ENCODE measurements around the gene TMEM214. TPM values are rescaled to one million over a fixed set of nuclear protein-coding genes. Genes with fewer than 3 reads are reported as not detected.
"Not testable (repeated sequence)": the region's sequence is repeated elsewhere in the genome, so short reads cannot be mapped to it uniquely, and the experiment has no call there.

The TMEM214 gene
- total and polyA plus RNA-seq, 4 experiments from 2014 or later: 25.6 to 99.8 (median 65.9) TPM

DNA sequence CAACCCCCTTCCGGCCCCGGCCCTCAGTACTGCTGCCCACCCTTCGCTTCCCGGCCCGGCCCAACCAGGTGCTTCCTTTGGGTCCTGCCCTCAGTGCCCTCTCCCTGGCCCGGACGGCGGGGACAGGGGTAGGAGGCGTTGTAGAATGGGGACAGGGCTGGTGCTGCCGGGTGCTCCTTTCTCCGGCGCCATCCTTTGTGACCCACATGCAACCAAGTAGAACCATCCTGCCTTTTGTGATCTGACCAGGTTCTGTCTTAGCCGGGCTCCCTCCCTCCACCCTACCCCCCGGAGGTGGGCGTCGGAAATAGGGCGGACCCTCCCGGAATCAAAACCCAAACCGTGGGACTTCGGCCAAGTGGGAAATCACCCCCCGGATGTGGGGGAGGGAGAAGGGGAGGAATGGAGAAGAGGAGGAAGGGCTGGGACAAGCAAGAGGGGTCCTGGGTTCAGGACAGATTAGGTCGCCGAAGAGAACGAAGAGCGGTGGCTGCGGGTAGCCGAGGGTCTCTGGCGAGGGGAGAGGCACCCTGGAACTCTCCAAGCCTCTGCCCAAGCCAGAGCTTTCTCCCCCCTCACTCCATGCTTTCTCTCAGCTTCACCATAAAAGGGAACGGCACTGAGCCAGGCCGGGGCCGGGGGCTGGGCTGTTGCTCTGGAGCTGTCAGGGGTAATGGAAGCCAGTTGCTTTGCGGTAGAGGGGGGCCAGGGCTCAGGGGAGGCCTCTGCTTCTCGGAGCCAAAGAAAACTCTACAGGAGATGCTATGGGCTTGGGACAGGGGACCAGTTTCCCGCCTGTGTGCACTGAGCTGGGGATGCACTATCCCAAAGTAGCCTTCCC lies 39.4 kb downstream of the TMEM214 start:
- peaks cover 19 to 35% of the 10 kb centered on the region in 2 donors for H3K36me3 Mint-ChIP-seq
- H3K27me3 ChIP-seq (ENCODE audit: insufficient read depth, low read length): no peaks in the 10 kb centered on the region
- H3K27me3 Mint-ChIP-seq: no peaks in the 10 kb centered on the region
- no peaks in the 10 kb centered on the region for H3K9me3 Mint-ChIP-seq
- POLR2A ChIA-PET (ENCODE audit: partially characterized antibody): interaction anchor here (0.6 to 18.9 kb wide), 16 partner anchors 8 to 337 kb away, joined by 3 to 402 read pairs (median 4); partner anchors contain the start of genes AGBL5, ATRAID, KHK and PPM1G
- peak overlapping the region; percentile 95 for H3K27ac ChIP-seq (ENCODE audit: low read depth, low read length)
- H3K4me3 ChIP-seq (ENCODE audit: low read length in 2 of 2): peak overlapping the region; percentile 38 to 97
- H3K9me3 ChIP-seq (ENCODE audit: control insufficient read depth in 1 of 2, low read length in 2 of 2): no peaks in the 10 kb centered on the region
- H3K36me3 ChIP-seq (ENCODE audit: insufficient read depth, low read length): peaks cover 26% of the 10 kb centered on the region
- intact Hi-C loops (cut with micrococcal nuclease): loop anchor here (1.0 to 2.0 kb wide), 4 partner anchors 9 to 39 kb away; partner anchors contain the start of genes AGBL5, KHK and TMEM214
- peaks cover 62% of the 10 kb centered on the region for H3K4me1 ChIP-seq (ENCODE audit: insufficient read depth, low read length)
- H3K4me1 Mint-ChIP-seq: peaks cover 46 to 87% (median 69%) of the 10 kb centered on the region in 4 donors
- peak overlapping the region; percentile 67 to 83 (median 80) for H3K4me3 Mint-ChIP-seq
- peak overlapping the region; percentile 72 to 90 (median 85) for H3K27ac Mint-ChIP-seq
- CTCF ChIA-PET (ENCODE audit: partially characterized antibody): interaction anchor here (1.0 to 5.7 kb wide), 4 partner anchors 12 to 297 kb away, joined by 3 to 46 read pairs (median 9); partner anchors contain the start of genes AGBL5 and KHK
- peak in 1 of 5 donors; percentile 10 for DNase-seq

DNA sequence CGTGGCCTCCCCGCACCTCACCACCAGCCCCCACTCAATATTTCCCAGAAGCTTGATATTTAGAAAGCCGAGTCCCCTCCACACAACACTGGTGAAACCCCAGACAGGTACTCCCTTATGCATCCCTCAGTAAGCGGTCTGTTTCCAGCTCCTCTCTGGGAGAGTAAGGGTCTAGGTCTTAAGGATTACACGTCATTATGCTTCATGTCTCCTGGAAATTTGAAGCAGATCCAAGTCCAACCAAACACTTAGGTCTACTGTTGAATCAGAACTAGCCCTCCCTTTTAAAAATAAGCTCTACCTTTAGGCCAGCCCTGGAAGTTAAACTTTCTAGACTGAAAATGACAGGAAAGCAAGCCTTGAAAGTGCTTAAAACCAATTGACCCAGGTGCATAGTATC lies 40.2 kb downstream of the TMEM214 start:
- CTCF ChIA-PET (ENCODE audit: partially characterized antibody): interaction anchor here (2.8 to 5.7 kb wide), 2 partner anchors 12 to 21 kb away, joined by 14 to 46 read pairs; partner anchors contain the start of genes AGBL5 and KHK
- peaks cover 62% of the 10 kb centered on the region for H3K4me1 ChIP-seq (ENCODE audit: insufficient read depth, low read length)
- H3K4me3 ChIP-seq (ENCODE audit: low read length in 2 of 2): no peak overlapping the region
- Mint-ChIP-seq H3K36me3 (peaks cover 14 to 27% of the 10 kb centered on the region in 2 donors), H3K9me3 (no peaks in the 10 kb centered on the region), H3K27ac (peak overlapping the region; percentile 72 to 90 (median 80)), H3K27me3 (peaks cover 0 to 1% of the 10 kb centered on the region in 2 donors), H3K4me3 (peak overlapping the region; percentile 66 to 82 (median 80)), H3K4me1 (peaks cover 47 to 80% (median 64%) of the 10 kb centered on the region in 4 donors)
- POLR2A ChIA-PET (ENCODE audit: partially characterized antibody): interaction anchor here (0.6 to 18.9 kb wide), 5 partner anchors 9 to 61 kb away, joined by 3 to 402 read pairs (median 5); partner anchors contain the start of genes AGBL5, KHK and PREB
- no peaks in the 10 kb centered on the region for H3K27me3 ChIP-seq (ENCODE audit: insufficient read depth, low read length)
- intact Hi-C loops (cut with micrococcal nuclease): no loop called here
- peaks cover 20% of the 10 kb centered on the region for H3K36me3 ChIP-seq (ENCODE audit: insufficient read depth, low read length)
- H3K9me3 ChIP-seq (ENCODE audit: control insufficient read depth in 1 of 2, low read length in 2 of 2): no peaks in the 10 kb centered on the region
- DNase-seq: no peak
- H3K27ac ChIP-seq (ENCODE audit: low read depth, low read length): peak overlapping the region; percentile 95

DNA sequence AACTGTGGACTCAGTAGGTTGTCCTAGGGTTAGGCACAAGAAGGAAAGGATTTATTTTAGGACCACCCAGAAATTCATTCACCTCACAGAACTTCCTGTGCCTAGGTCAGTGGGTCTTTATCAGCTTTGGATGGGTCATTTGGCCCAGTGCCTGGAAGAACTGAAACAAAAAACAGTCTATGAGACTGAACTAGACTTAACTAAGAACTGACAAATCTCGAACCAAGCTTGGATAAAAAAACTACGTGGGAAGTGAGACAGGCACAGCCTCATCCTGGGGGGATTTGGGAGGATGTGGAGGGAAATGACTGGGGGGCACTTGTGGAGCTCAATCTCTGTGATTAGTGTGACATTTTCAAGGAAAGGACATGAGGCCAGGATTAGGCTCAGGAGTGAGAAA lies 41.0 kb downstream of the TMEM214 start:
- no peaks in the 10 kb centered on the region for H3K27me3 ChIP-seq (ENCODE audit: insufficient read depth, low read length)
- H3K27ac Mint-ChIP-seq: peak overlapping the region; percentile 6 to 89 (median 72)
- H3K36me3 ChIP-seq (ENCODE audit: insufficient read depth, low read length): peaks cover 11% of the 10 kb centered on the region
- POLR2A ChIA-PET (ENCODE audit: partially characterized antibody): interaction anchor here (1.0 to 18.9 kb wide), 4 partner anchors 10 to 60 kb away, joined by 3 to 402 read pairs (median 96); partner anchors contain the start of genes AGBL5, KHK and PREB
- H3K27ac ChIP-seq (ENCODE audit: low read depth, low read length): no peak overlapping the region
- H3K4me3 Mint-ChIP-seq: peak overlapping the region in 5 of 8 donors; percentile 11 to 67 (median 49)
- peaks cover 0 to 2% of the 10 kb centered on the region in 2 donors for H3K27me3 Mint-ChIP-seq
- no peaks in the 10 kb centered on the region for H3K9me3 ChIP-seq (ENCODE audit: control insufficient read depth in 1 of 2, low read length in 2 of 2)
- H3K36me3 Mint-ChIP-seq: peaks cover 10 to 19% of the 10 kb centered on the region in 2 donors
- DNase-seq: no peak
- no peaks in the 10 kb centered on the region for H3K9me3 Mint-ChIP-seq
- CTCF ChIA-PET (ENCODE audit: partially characterized antibody): interaction anchor here (5.7 kb wide), 1 partner anchor 11 kb away, joined by 46 read pairs; the partner anchor contains the start of gene KHK
- H3K4me3 ChIP-seq (ENCODE audit: low read length in 2 of 2): no peak overlapping the region
- peaks cover 44 to 71% (median 58%) of the 10 kb centered on the region in 4 donors for H3K4me1 Mint-ChIP-seq
- intact Hi-C loops (cut with micrococcal nuclease): no loop called here
- H3K4me1 ChIP-seq (ENCODE audit: insufficient read depth, low read length): peaks cover 60% of the 10 kb centered on the region

DNA sequence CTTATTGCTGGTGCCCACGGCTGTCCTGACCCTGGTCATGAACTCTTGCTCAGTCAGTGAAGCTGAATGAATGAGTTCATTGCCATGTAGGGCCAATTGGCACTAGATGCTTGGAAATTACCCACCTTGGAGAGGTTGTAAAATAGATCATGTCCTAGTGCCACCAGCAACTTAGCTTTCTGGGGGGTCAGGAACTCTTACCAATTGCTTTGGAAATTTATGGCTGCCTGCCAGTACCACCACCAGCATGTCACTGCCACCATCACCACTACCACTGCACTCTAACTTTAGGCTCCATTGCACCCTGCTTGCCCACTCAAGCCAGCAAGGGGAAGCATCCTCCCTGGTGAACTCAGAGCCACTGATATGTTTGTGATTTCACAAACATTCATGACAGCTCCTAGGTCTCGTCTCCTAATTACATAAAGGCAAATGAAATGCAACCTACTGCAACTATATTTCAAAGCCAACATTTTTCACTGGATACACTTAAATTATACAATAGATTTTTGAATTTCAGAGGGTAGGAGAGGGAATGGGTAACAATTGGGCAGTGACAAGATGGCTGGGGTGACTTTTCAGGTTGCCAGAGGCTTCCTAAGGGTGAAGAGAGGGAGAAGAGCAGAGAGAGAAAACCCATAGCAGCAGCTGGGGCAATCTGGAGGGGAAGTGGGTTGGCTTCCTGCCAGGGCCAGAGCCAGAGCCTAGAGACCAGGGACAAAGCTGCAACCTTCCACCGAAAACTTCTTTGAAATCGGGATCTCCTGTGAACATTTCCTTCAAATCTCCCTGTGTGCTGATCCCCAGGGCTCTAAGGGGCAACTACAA lies 42.2 kb downstream of the TMEM214 start:
- Histone ChIP-seq H3K4me1 (ENCODE audit: insufficient read depth, low read length) (peaks cover 48% of the 10 kb centered on the region), H3K36me3 (ENCODE audit: insufficient read depth, low read length) (no peaks in the 10 kb centered on the region), H3K9me3 (ENCODE audit: control insufficient read depth in 1 of 2, low read length in 2 of 2) (no peaks in the 10 kb centered on the region), H3K27ac (ENCODE audit: low read depth, low read length) (peak overlapping the region; percentile 1), H3K27me3 (ENCODE audit: insufficient read depth, low read length) (no peaks in the 10 kb centered on the region), H3K4me3 (ENCODE audit: low read length in 2 of 2) (no peak overlapping the region)
- intact Hi-C loops (cut with micrococcal nuclease): no loop called here
- Mint-ChIP-seq H3K36me3 (peaks cover 0 to 8% of the 10 kb centered on the region in 2 donors), H3K9me3 (no peaks in the 10 kb centered on the region), H3K4me1 (peaks cover 33 to 59% (median 47%) of the 10 kb centered on the region in 4 donors), H3K4me3 (peak overlapping the region; percentile 7 to 75 (median 64)), H3K27ac (peak overlapping the region; percentile 58 to 93 (median 75)), H3K27me3 (peaks cover 0 to 2% of the 10 kb centered on the region in 2 donors)
- DNase-seq: peak; percentile 60 to 64 (median 62)
- CTCF ChIA-PET (ENCODE audit: partially characterized antibody): interaction anchor here (1.4 to 5.7 kb wide), 2 partner anchors 10 to 24 kb away, joined by 5 to 46 read pairs; partner anchors contain the start of gene KHK
- POLR2A ChIA-PET (ENCODE audit: partially characterized antibody): interaction anchor here (1.3 to 18.9 kb wide), 3 partner anchors 9 to 38 kb away, joined by 3 to 402 read pairs (median 187); partner anchors contain the start of genes AGBL5 and KHK

DNA sequence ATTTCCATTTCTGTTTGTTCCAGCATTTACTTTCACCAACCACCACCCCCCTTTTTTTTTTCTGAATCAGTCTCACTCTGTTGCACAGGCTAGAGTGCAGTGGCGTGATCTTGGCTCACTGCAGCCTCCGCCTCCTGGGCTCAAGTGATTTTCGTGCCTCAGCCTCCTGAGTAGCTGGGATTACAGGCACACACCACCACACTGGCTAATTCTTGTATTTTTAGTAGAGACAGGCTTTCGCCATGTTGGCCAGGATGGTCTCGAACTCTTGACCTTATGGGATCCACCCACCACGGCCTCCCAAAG lies 42.8 kb downstream of the TMEM214 start:
- H3K27me3 ChIP-seq (ENCODE audit: insufficient read depth, low read length); intact Hi-C loops (cut with micrococcal nuclease); H3K36me3 ChIP-seq (ENCODE audit: insufficient read depth, low read length); H3K9me3 Mint-ChIP-seq; DNase-seq; H3K9me3 ChIP-seq (ENCODE audit: control insufficient read depth in 1 of 2, low read length in 2 of 2); H3K36me3 Mint-ChIP-seq; H3K27me3 Mint-ChIP-seq; H3K4me3 ChIP-seq (ENCODE audit: low read length in 2 of 2): not testable (repeated sequence)
- Histone ChIP-seq H3K27ac (ENCODE audit: low read depth, low read length) (peak overlapping the region; percentile 1), H3K4me1 (ENCODE audit: insufficient read depth, low read length) (peaks cover 44% of the 10 kb centered on the region)
- Mint-ChIP-seq H3K4me1 (peaks cover 34 to 57% (median 44%) of the 10 kb centered on the region in 4 donors), H3K4me3 (peak overlapping the region; percentile 7 to 75 (median 64)), H3K27ac (peak overlapping the region; percentile 58 to 93 (median 75))
- ChIA-PET POLR2A (ENCODE audit: partially characterized antibody) (interaction anchor here (1.3 to 18.9 kb wide), 3 partner anchors 8 to 39 kb away, joined by 3 to 402 read pairs (median 187); partner anchors contain the start of genes AGBL5 and KHK), CTCF (ENCODE audit: partially characterized antibody) (interaction anchor here (1.4 to 5.7 kb wide), 2 partner anchors 9 to 25 kb away, joined by 5 to 46 read pairs; partner anchors contain the start of gene KHK)

DNA sequence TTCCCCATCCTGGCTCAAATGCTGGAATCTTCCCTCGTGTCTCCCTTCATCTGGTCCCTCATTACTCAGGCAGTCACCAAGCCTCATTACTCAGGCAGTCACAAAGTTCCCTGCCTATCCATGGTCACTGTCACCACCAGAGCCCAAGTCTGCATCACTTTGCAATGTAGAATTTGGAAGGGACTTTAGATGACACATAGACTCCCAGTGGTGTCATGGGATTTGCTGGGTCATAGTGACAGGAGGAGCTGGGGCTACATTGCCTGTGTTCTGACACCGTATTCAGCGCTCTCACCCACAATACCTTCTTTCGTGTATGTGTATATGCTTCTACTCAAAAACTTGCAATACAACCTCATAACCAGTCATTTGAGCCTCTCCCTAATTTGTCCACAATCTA lies 43.6 kb downstream of the TMEM214 start:
- Mint-ChIP-seq H3K36me3 (no peaks in the 10 kb centered on the region), H3K4me3 (peak overlapping the region in 3 of 8 donors; percentile 29 to 62 (median 55))
- CTCF ChIA-PET (ENCODE audit: partially characterized antibody): interaction anchor here (0.6 to 0.7 kb wide), 2 partner anchors 12 to 205 kb away, joined by 3 read pairs; no protein-coding TSS in a partner anchor

More for the DNA sequence above, 43.6 kb downstream of the TMEM214 start:
- peaks cover 29 to 58% (median 44%) of the 10 kb centered on the region in 4 donors for H3K4me1 Mint-ChIP-seq
- H3K27ac ChIP-seq (ENCODE audit: low read depth, low read length): no peak overlapping the region
- no peak for DNase-seq
- H3K27ac Mint-ChIP-seq: peak overlapping the region in 4 of 7 donors; percentile 7 to 92 (median 44)
- no peaks in the 10 kb centered on the region for H3K36me3 ChIP-seq (ENCODE audit: insufficient read depth, low read length)
- no peaks in the 10 kb centered on the region for H3K27me3 ChIP-seq (ENCODE audit: insufficient read depth, low read length)
- no peaks in the 10 kb centered on the region for H3K9me3 ChIP-seq (ENCODE audit: control insufficient read depth in 1 of 2, low read length in 2 of 2)
- H3K9me3 Mint-ChIP-seq: no peaks in the 10 kb centered on the region
- POLR2A ChIA-PET (ENCODE audit: partially characterized antibody): interaction anchor here (0.8 to 18.9 kb wide), 2 partner anchors 21 to 44 kb away, joined by 4 to 402 read pairs; partner anchors contain the start of gene AGBL5
- H3K4me1 ChIP-seq (ENCODE audit: insufficient read depth, low read length): peaks cover 47% of the 10 kb centered on the region
- peaks cover 0 to 2% of the 10 kb centered on the region in 2 donors for H3K27me3 Mint-ChIP-seq
- intact Hi-C loops (cut with micrococcal nuclease): no loop called here
- no peak overlapping the region for H3K4me3 ChIP-seq (ENCODE audit: low read length in 2 of 2)
